Esophagus squamous epithelium (tissue), 4 donors: Measurements from ENCODE around the gene PCNT.

Experiments used
- POLR2A ChIP-seq, 4 donors: fragments of 450-650 bp; IDR thresholded peaks; one replicate each; pipeline ENCODE4 v1.6.1; 2017; ENCODE audit warnings: antibody characterized with exemption in 4 of 4, mild to moderate bottlenecking in 4 of 4, moderate library complexity in 3 of 4
- TF ChIP-seq, protein P1 (sequence below), 6 experiments: fragments of 450-650 bp in 4 of 6; fragments of 200-600 bp in 2 of 6; sonication (generic) in 2 of 6; IDR thresholded peaks; one replicate each; pipeline ENCODE4 v1.5.1; 2016 to 2019; ENCODE audit warnings: antibody characterized with exemption in 6 of 6, mild to moderate bottlenecking in 4 of 6, moderate library complexity in 4 of 6

- TF ChIP-seq, protein P1, sequence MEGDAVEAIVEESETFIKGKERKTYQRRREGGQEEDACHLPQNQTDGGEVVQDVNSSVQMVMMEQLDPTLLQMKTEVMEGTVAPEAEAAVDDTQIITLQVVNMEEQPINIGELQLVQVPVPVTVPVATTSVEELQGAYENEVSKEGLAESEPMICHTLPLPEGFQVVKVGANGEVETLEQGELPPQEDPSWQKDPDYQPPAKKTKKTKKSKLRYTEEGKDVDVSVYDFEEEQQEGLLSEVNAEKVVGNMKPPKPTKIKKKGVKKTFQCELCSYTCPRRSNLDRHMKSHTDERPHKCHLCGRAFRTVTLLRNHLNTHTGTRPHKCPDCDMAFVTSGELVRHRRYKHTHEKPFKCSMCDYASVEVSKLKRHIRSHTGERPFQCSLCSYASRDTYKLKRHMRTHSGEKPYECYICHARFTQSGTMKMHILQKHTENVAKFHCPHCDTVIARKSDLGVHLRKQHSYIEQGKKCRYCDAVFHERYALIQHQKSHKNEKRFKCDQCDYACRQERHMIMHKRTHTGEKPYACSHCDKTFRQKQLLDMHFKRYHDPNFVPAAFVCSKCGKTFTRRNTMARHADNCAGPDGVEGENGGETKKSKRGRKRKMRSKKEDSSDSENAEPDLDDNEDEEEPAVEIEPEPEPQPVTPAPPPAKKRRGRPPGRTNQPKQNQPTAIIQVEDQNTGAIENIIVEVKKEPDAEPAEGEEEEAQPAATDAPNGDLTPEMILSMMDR (IDR thresholded peaks at IDR 0.05) = no peak
- TF ChIP-seq POLR2A (IDR thresholded peaks at IDR 0.05) = no peak
These were observed 101.6 kb downstream of the PCNT start for GRCh38 chr21:46425571-46425970.
